Immature natural killer cell (primary cell): ENCODE results near the gene CTIF. TPM values are rescaled to one million over a fixed set of nuclear protein-coding genes. Genes with fewer than 3 reads are reported as not detected.
"Not testable (repeated sequence)": the region's sequence is repeated elsewhere in the genome, so short reads cannot be mapped to it uniquely, and the experiment has no call there.

ENCODE experiments used
- DNase-seq, 3 donors: peaks; one replicate each; pipeline ENCODE4 v3.0.0; 2022; ENCODE audit warnings: mixed read lengths in 1 of 3
- H3K27ac Mint-ChIP-seq, 6 donors: one replicate each; pipeline ENCODE4 v1.8.0; 2020; ENCODE audit warnings: mixed read lengths in 6 of 6, mild to moderate bottlenecking in 5 of 6, inconsistent platforms in 4 of 6, moderate library complexity in 3 of 6
- H3K27me3 Mint-ChIP-seq, 3 donors: one replicate each; pipeline ENCODE4 v1.8.0; 2020 to 2021; ENCODE audit warnings: low read depth in 3 of 3, mild to moderate bottlenecking in 3 of 3, mixed read lengths in 3 of 3, moderate library complexity in 3 of 3, inconsistent platforms in 1 of 3
- H3K36me3 Mint-ChIP-seq, 3 donors: one replicate each; pipeline ENCODE4 v1.8.0; 2020; ENCODE audit warnings: mixed read lengths in 3 of 3, inconsistent platforms in 2 of 3, mild to moderate bottlenecking in 2 of 3
- H3K4me1 Mint-ChIP-seq, 2 donors: one replicate each; pipeline ENCODE4 v1.8.0; 2020; ENCODE audit warnings: inconsistent platforms in 2 of 2, mild to moderate bottlenecking in 2 of 2, mixed read lengths in 2 of 2, moderate library complexity in 1 of 2
- H3K4me3 Mint-ChIP-seq, 5 donors: one replicate each; pipeline ENCODE4 v1.8.0; 2020; ENCODE audit warnings: mild to moderate bottlenecking in 5 of 5, mixed read lengths in 5 of 5, inconsistent platforms in 3 of 5, moderate library complexity in 3 of 5
- H3K9me3 Mint-ChIP-seq, 6 donors: one replicate each; pipeline ENCODE4 v1.8.0; 2020; ENCODE audit warnings: mild to moderate bottlenecking in 6 of 6, mixed read lengths in 6 of 6, inconsistent platforms in 4 of 6, moderate library complexity in 3 of 6
- polyA plus RNA-seq, 3 donors: library from polyadenylated mRNA; unstranded; fragments of 300-500 nt; fragmentation: Illumina TruSeq; gene quantifications; one replicate each; pipeline ENCODE4 v1.2.3, GENCODE V29; 2021

The CTIF gene
- polyA plus RNA-seq, 3 donors from 2014 or later, result 0.28 to 1.2 TPM; not detected in 1

GRCh38 chr18:48654591-48654990 is 115.8 kb downstream of the CTIF start:
- DNase-seq, H3K27ac Mint-ChIP-seq, H3K4me1 Mint-ChIP-seq, H3K36me3 Mint-ChIP-seq, H3K9me3 Mint-ChIP-seq, H3K4me3 Mint-ChIP-seq: not testable (repeated sequence)
- peaks cover 0 to 15% (median 2%) of the 10 kb centered on the region in 3 donors for H3K27me3 Mint-ChIP-seq

DNA sequence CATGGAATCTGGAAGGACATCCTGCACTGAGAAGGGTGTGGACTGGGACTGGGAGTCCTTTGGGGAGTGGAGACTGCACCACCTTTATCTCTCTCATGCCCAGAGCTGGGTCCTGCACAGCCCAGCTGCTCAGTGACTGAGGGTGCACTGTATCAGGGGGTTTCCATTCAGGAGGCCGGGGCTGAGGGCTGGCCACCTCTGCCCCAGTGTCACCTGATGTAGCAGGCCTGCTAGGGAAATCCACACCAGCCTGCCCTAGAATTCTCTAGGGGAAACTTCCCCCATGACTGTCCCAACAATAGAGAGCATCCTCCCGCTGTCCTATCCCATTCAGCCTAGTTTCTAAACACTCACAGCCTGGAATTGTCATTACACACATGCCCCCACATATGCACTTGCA is 116.7 kb downstream of the CTIF start:
- no peak overlapping the region for H3K27ac Mint-ChIP-seq
- H3K36me3 Mint-ChIP-seq, result peaks cover 0 to under 1% (median 0%) of the 10 kb centered on the region in 3 donors
- H3K4me1 Mint-ChIP-seq, result no peaks in the 10 kb centered on the region
- no peak for DNase-seq
- H3K27me3 Mint-ChIP-seq, result peaks cover 0 to 15% (median 2%) of the 10 kb centered on the region in 3 donors
- H3K9me3 Mint-ChIP-seq, result no peaks in the 10 kb centered on the region
- no peak overlapping the region for H3K4me3 Mint-ChIP-seq

DNA sequence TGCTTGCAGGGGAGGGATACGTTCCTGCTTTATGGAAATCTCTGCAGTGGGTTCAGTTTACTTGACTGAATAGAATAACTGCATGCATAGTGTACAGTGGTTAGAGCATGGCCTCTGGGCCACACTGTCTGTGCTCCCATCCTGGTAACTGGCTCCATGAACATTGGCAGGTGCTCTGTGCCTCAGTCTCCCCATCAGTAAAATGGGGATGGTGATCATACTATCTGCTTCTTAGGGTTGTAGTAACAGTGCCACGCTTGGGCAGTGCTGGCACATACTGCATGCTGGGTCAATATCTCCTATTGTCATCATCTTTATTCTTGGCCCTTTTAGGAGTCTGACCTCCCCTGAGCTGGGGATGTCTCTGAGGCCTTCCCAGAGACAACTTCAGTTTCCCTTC is 117.3 kb downstream of the CTIF start:
- Mint-ChIP-seq H3K9me3 (no peaks in the 10 kb centered on the region), H3K27ac (no peak overlapping the region), H3K27me3 (peaks cover 0 to 10% (median 2%) of the 10 kb centered on the region in 3 donors), H3K4me1 (no peaks in the 10 kb centered on the region), H3K4me3 (no peak overlapping the region), H3K36me3 (no peaks in the 10 kb centered on the region)
- DNase-seq, result no peak

DNA sequence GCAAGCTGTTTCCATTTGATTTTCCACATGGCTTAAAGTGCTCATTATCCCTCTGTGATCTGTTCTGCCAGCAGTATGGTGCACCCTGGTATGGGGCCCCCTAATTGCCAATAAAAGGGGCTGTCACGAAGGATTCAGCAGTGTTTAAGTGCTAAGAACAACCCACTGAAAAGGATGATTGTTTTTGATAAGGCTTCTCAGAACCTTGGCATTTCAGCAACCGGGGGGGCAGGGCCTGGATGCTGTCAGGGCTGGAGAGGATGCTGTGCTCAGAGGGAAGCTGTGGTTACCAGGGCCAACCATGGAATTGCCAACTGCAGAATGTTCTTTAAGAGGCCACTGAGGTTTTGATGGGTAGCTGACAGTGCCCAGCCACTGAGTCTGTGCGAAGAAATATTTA is 117.8 kb downstream of the CTIF start:
- Mint-ChIP-seq H3K27ac (no peak overlapping the region), H3K36me3 (no peaks in the 10 kb centered on the region)
- DNase-seq, result no peak

GRCh38 chr18:48657447-48658120 is 118.8 kb downstream of the CTIF start:
- H3K27ac Mint-ChIP-seq, result no peak overlapping the region
- no peaks in the 10 kb centered on the region for H3K4me1 Mint-ChIP-seq
- H3K4me3 Mint-ChIP-seq, result no peak overlapping the region
- peaks cover 2% of the 10 kb centered on the region in 3 donors for H3K27me3 Mint-ChIP-seq
- H3K9me3 Mint-ChIP-seq, result no peaks in the 10 kb centered on the region
- no peaks in the 10 kb centered on the region for H3K36me3 Mint-ChIP-seq
- no peak for DNase-seq

More for the DNA sequence above, 117.8 kb downstream of the CTIF start:
- H3K4me3 Mint-ChIP-seq, result no peak overlapping the region
- H3K4me1 Mint-ChIP-seq, result no peaks in the 10 kb centered on the region
- no peaks in the 10 kb centered on the region for H3K9me3 Mint-ChIP-seq
- peaks cover 0 to 7% (median 2%) of the 10 kb centered on the region in 3 donors for H3K27me3 Mint-ChIP-seq

- H3K9me3 Mint-ChIP-seq, result no peaks in the 10 kb centered on the region
- peaks cover 1 to 2% (median 2%) of the 10 kb centered on the region in 3 donors for H3K27me3 Mint-ChIP-seq
- no peaks in the 10 kb centered on the region for H3K4me1 Mint-ChIP-seq
- no peaks in the 10 kb centered on the region for H3K36me3 Mint-ChIP-seq
- H3K27ac Mint-ChIP-seq, result no peak overlapping the region
- no peak for DNase-seq
- H3K4me3 Mint-ChIP-seq, result no peak overlapping the region
Observed at GRCh38 chr18:48658721-48659120, 119.9 kb downstream of the CTIF start.

DNA sequence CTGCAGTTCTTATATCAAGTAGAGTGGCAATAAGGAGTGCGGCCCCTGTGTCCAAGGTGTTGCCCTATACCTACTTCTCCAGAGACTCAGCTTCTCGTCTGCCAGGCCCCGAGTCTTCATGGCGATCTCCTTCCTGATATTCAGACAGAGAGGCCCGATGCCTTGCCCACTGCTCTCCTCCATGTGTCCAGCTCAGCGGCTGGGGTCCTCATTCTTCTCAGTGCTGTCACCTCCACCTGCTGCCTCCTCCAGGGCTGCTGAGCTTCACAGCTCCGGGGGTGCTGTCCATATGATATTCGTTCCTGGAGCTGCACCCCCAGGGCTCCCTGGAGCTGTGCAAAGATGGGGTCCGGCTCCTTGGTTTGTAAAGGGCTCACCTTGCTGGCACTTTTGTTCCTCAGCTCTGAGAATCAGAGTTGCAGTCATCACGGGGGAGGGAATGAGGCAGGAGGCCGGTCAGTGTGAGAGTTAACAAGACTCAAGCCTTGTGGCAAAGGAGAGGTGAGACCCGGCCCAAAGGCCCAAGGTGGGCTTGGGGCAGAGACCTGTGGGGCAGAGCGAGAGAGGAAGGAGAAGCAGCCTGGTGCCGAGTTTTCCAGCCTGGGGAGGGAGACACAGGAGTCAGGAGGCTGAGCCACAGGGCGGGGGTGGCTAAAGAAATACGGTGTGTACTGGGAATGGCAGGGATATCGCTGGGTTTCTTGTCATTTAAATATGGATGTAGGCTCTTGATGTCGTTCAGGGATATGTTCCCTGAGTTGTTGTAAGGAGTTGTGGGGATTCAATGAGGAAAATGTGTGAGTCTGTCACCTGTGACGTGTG is 120.6 kb downstream of the CTIF start:
- no peak overlapping the region for H3K27ac Mint-ChIP-seq
- no peak for DNase-seq
- H3K9me3 Mint-ChIP-seq, result no peaks in the 10 kb centered on the region
- H3K27me3 Mint-ChIP-seq, result peaks cover 2 to 3% (median 2%) of the 10 kb centered on the region in 3 donors
- H3K4me1 Mint-ChIP-seq, result no peaks in the 10 kb centered on the region
- no peaks in the 10 kb centered on the region for H3K36me3 Mint-ChIP-seq
- H3K4me3 Mint-ChIP-seq, result no peak overlapping the region

GRCh38 chr18:48660346-48661228 is 121.8 kb downstream of the CTIF start:
- no peak for DNase-seq
- no peak overlapping the region for H3K27ac Mint-ChIP-seq
- H3K9me3 Mint-ChIP-seq, result no peaks in the 10 kb centered on the region
- no peaks in the 10 kb centered on the region for H3K4me1 Mint-ChIP-seq
- no peak overlapping the region for H3K4me3 Mint-ChIP-seq
- peaks cover 3 to 4% (median 3%) of the 10 kb centered on the region in 3 donors for H3K36me3 Mint-ChIP-seq
- peaks cover 2 to 3% (median 2%) of the 10 kb centered on the region in 3 donors for H3K27me3 Mint-ChIP-seq

- Mint-ChIP-seq H3K9me3 (no peaks in the 10 kb centered on the region), H3K4me1 (no peaks in the 10 kb centered on the region), H3K4me3 (no peak overlapping the region), H3K27me3 (peaks cover 0 to 3% (median 2%) of the 10 kb centered on the region in 3 donors), H3K27ac (no peak overlapping the region), H3K36me3 (peaks cover 9 to 12% (median 11%) of the 10 kb centered on the region in 3 donors)
- DNase-seq, result no peak
Observed at GRCh38 chr18:48661421-48661820, 122.6 kb downstream of the CTIF start.

DNA sequence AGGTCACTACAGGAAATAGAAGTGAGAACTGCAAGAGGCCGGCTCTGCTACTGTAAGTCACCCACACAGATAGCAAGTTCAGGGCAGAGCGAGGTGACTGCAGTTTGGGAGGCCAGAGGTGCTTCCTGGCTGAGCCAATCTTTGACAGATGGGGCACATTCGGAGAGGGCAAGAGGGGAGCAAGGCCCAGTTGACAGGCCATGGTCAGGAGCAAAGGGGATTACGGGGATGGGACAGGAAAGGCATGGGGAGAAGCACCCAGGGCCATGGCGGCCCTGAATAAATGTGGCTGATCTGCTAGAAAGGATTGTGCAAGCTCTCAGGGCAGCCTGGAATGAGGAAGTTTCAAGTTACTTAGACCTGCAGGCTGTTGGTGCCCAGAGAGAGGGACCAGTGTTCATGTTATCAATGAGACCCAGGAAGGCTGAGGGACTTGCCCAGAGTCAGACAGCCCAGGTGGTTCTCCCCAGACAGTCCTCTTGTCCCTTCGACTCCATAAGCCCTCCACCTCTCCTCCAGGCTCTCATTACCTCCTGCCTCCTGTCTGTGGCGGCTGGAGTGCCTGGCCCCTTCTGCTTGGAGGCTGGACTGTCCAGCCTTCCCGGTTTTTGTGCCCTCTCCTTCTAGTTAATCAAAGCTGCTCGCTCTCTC is 123.3 kb downstream of the CTIF start:
- Mint-ChIP-seq H3K36me3 (peaks cover 9 to 13% (median 11%) of the 10 kb centered on the region in 3 donors), H3K4me1 (no peaks in the 10 kb centered on the region), H3K4me3 (no peak overlapping the region), H3K9me3 (no peaks in the 10 kb centered on the region), H3K27me3 (peaks cover 0 to 2% (median 1%) of the 10 kb centered on the region in 3 donors), H3K27ac (no peak overlapping the region)
- no peak for DNase-seq

DNA sequence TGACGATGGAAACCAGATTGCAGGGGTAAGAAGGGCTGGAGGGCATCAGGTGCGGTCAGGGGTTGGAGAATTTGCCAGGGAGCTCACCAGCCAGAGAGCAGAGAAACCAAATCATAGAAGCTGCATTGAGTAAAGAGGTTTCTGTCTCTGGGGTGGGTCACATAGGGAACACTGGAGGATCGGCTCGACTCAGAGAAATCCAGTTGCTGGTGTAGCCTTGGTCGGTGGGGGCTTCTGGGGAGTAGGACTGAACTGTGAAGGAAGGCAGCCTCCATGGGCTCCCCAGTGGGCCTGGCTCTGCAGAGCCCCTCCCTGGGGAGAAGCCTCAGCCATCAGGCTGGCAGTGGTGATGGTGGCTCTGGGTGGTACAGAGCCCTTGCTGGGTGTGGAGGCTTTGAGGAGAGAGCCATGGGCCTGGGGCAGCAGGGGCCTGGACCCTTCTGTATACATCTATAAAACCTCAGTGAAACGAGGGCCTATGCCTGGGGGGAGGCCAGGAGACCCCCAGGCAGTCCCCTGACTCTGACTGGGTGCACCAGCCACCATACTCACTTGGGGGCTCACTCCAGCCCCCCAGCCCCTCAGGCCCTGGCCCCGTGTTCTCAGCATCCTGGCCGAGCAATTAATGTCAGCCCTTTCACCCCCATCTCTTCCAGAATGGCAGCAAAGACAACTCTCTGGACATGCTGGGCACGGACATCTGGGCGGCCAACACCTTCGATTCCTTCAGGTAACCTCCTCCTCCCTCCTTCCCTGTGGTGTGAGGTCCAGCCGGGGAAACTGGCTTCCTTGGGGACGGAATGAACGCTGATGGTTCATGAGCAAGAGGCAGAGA is 124.5 kb downstream of the CTIF start:
- no peak for DNase-seq
- H3K27ac Mint-ChIP-seq, result no peak overlapping the region
- H3K9me3 Mint-ChIP-seq, result no peaks in the 10 kb centered on the region
- H3K27me3 Mint-ChIP-seq, result peaks cover 0 to 2% (median 1%) of the 10 kb centered on the region in 3 donors
- no peaks in the 10 kb centered on the region for H3K4me1 Mint-ChIP-seq
- no peak overlapping the region for H3K4me3 Mint-ChIP-seq
- H3K36me3 Mint-ChIP-seq, result peaks cover 9 to 13% (median 11%) of the 10 kb centered on the region in 3 donors

GRCh38 chr18:48663931-48664847 is 125.4 kb downstream of the CTIF start:
- no peaks in the 10 kb centered on the region for H3K9me3 Mint-ChIP-seq
- H3K4me1 Mint-ChIP-seq, result no peaks in the 10 kb centered on the region
- H3K27ac Mint-ChIP-seq, result no peak overlapping the region

More at GRCh38 chr18:48663931-48664847, 125.4 kb downstream of the CTIF start:
- Mint-ChIP-seq H3K27me3 (peaks cover 0 to 2% (median 1%) of the 10 kb centered on the region in 3 donors), H3K4me3 (no peak overlapping the region), H3K36me3 (peaks cover 9 to 13% (median 11%) of the 10 kb centered on the region in 3 donors)
- DNase-seq, result peak; percentile 21 to 38 (median 35)
